GM21367 (cell line): ENCODE data around the gene ELAVL2.
"Not testable (repeated sequence)": the region's sequence is repeated elsewhere in the genome, so short reads cannot be mapped to it uniquely, and the experiment has no call there.

ENCODE experiments used
- ATAC-seq: cut with Tn5 transposase; IDR thresholded peaks from one replicate; pipeline ENCODE4 v1.9.1; 2021; ENCODE audit not compliant: unreplicated experiment

ELAVL2 gene

GRCh38 chr9:23725279-23725946, 100.6 kb downstream of the ELAVL2 start:
- ATAC-seq, result no peak

GRCh38 chr9:23723672-23724071, 102.4 kb downstream of the ELAVL2 start:
- no peak for ATAC-seq

GRCh38 chr9:23723048-23723447, 103.0 kb downstream of the ELAVL2 start:
- ATAC-seq, result not testable (repeated sequence)

GRCh38 chr9:23721466-23721865, 104.6 kb downstream of the ELAVL2 start:
- no peak for ATAC-seq

GRCh38 chr9:23717505-23717904, 108.5 kb downstream of the ELAVL2 start:
- ATAC-seq, result no peak

GRCh38 chr9:23707249-23707648, 118.8 kb downstream of the ELAVL2 start:
- ATAC-seq, result no peak

GRCh38 chr9:23702311-23702922, 123.6 kb downstream of the ELAVL2 start:
- no peak for ATAC-seq

GRCh38 chr9:23701291-23701690, 124.7 kb downstream of the ELAVL2 start:
- ATAC-seq, result no peak

GRCh38 chr9:23700359-23700758, 125.7 kb downstream of the ELAVL2 start:
- no peak for ATAC-seq

- no peak for ATAC-seq
These were observed 127.9 kb downstream of the ELAVL2 start for GRCh38 chr9:23698161-23698560.

DNA sequence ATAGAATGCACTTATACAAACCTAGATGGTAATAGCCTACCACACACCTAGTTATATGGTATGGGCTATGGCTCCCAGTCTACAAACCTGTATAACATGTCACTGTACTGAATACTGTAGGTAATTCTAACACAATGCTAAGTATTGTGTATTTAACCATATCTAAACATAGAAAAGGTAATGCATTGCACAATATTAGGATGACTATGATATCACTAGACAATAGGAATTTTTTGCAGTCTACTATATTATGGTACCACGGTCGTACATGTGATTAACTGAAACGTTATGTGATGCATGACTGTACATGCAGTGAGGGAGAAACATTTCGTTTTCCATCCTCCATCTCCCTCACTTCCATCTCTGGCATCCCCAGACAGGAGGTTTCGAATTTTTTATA, 130.5 kb downstream of the ELAVL2 start:
- no peak for ATAC-seq

- no peak for ATAC-seq
These were observed 132.7 kb downstream of the ELAVL2 start for GRCh38 chr9:23693374-23693773.

DNA sequence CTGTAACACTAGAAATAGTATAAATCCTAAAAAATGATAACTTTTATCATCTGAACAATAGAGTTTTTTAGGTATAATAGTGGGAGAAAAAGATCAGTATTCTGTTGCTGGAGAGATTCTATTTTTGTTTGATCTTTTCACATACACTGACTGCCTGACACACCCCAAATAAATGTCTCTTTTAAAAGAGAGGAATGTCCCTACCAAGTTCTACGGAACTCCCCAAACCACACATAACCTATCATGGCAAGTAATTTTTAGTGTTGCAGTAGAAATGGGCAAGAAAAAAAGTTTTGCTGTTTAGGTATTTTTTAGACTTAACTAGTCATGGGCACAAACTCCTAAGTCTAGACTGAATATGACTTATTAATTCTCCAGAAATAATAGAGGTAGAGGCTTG, 139.1 kb downstream of the ELAVL2 start:
- ATAC-seq, result no peak

- ATAC-seq, result no peak
These were observed 139.8 kb downstream of the ELAVL2 start for GRCh38 chr9:23686257-23686656.

DNA sequence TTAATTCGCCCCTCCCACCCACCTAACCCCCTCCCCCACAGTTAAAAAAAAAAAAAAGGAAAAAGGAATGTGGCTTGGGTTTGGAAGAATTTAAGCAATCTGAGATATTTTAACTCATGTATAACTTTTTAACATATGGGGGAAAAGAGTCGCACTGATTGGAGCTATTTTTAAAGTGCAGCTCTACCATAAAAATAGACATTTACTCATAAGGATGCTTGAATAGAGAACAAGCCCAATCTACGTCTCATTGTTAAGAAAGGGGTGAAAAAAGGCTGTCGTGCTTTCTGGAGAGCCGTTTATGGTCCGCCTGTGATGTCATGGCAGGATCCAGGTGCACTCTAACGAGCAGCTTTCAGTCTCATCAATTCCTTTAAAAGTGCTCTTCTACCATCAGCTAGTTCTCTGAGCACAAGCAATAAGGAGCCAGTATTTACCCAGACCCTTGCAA, 142.4 kb downstream of the ELAVL2 start:
- no peak for ATAC-seq

DNA sequence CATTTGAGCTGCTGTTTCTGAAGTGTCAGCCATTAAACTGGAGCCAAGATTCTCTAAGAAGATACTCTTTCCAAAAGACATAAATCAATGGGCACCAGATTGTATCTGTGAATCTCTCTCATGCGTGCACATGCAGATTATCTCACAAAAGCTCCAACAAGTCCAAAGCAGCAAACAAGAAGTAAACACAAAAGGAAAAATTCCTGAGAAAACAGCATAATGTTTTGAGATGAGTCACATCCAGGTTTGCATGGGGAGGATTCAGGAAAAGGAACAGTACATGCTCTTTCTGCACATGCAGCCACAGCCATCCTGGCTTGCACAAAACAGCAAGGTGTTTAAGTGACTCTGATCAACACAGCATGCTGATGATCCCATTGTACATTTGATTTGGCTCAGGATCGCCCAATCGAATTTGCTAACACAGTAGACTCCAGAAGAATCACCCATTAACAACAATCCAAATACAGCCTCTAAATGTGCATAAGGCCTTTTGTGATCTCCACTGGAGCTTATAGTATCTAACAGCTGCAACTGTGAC, 143.1 kb downstream of the ELAVL2 start:
- ATAC-seq, result no peak

DNA sequence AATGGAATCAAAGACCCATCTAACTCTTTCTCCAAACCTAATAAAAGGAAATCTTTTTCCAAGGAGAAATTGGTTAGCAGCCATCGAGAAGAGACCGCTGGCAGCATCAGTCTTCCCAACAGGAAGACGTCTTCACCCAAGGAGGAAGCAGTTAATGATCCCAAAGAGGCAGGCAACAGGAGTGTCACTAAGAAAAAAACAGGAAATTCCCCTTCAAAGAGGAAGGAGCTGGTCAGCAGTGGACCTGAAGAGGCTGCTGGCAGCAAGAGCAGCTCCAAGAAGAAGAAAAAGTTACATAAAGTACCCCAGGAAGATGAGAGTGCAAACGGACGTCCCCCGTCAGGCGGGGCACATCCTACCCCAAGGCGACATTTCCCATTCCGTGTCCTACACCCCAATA, 143.7 kb downstream of the ELAVL2 start:
- no peak for ATAC-seq

- ATAC-seq, result no peak
These were observed 148.6 kb downstream of the ELAVL2 start for GRCh38 chr9:23677446-23677845.

DNA sequence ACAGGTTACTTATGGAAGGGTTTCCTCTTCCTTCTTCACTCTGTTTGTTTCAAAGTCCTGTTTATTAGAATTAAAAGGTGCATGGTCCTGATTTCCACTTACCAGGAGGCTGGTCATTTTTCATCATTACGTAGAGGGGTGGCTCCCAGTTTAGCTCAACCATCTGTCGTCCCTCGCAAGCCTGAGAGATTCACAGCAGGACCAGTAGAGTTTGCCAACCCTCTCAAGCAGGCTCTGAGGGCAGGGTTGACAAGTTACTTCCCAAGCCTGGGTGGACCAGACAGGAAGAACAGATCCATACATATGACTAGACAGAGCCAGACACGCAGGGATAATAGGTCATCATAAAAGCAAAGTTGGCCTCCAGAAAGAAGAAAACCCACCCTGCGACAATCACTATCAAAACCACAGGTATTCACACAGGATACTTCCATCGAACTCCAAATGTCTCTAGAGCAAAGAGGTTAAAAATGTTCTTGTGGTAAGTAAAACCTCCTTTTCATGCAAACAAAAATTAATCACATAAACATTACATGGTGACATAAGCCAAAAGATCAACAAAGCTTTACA, 151.9 kb downstream of the ELAVL2 start:
- no peak for ATAC-seq

- ATAC-seq, result no peak
These were observed 153.9 kb downstream of the ELAVL2 start for GRCh38 chr9:23672151-23672550.

DNA sequence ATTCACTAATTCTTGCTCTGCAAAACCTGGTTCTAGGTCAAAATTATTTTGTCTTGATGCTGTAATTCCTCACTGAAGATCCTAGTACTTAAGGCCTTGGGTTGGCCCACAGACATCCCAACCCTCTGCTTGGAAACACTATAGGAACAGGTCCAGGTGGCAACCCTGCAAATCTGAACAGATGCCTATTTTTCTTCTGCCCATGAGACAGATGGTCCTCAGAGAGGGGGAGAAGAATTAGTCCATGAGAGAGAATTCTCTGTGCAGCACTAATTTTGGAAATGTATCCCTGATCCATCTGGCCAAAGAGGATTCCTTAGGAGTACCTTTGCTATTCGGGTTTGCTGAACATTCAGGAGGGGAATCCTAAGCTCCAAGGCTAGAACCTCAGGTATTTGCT, 156.3 kb downstream of the ELAVL2 start:
- no peak for ATAC-seq

DNA sequence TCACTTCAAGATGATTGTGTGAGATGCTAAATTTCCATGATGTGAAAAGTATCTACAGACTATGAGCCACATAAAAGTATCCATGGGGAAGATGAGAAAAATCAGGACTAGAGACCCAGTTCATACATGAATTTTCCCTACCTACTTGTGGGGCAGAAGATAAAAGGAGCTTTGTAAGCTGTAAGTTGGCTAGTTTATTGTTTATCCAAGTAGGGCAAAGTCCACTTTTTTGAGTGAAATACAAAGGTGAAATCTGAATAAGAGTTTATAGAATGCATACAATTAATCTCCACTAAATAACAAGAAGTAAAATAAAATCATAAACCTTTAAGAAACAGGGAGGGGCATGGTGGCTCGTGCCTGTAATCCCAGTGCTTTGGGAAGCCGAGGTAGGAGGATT, 160.4 kb downstream of the ELAVL2 start:
- no peak for ATAC-seq
